NCI-H146 (cell line): ENCODE data around the gene FFAR1.

Source experiments
- DNase-seq: peaks from one replicate; lab custom pipeline; 2025; lab: John Stamatoyannopoulos, UW

Gene FFAR1

DNA sequence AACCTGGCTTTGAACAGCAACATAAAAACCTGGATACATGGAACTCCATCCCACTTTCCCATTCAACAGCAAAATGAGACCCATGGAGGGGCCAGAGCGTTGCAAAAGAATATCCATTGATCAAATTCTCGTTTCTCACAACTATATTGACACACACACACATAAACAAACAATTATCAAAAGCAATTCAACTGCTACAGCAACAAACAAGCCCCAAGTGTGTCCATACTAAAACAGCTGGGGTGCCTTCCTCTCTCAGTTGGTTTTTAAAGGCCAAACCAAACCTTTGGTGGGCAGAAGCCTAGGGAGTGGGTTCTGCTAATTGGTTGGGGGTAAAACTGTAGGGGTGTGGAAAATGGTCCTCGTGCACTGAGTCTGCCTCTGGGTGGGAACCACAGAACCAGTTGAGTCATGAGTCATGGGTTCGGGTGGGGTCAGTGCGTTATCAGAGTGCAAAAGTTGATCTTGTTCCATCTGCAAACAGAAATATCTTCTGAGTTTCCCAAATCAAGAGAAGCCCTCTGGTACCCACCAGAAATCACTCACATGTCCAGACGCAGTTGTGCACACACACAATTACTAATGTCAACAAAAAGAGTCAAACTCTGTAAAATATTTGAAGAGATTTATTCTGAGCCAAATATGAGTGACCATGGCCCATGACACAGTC, 41.6 kb downstream of the FFAR1 start:
- no peak for DNase-seq

DNA sequence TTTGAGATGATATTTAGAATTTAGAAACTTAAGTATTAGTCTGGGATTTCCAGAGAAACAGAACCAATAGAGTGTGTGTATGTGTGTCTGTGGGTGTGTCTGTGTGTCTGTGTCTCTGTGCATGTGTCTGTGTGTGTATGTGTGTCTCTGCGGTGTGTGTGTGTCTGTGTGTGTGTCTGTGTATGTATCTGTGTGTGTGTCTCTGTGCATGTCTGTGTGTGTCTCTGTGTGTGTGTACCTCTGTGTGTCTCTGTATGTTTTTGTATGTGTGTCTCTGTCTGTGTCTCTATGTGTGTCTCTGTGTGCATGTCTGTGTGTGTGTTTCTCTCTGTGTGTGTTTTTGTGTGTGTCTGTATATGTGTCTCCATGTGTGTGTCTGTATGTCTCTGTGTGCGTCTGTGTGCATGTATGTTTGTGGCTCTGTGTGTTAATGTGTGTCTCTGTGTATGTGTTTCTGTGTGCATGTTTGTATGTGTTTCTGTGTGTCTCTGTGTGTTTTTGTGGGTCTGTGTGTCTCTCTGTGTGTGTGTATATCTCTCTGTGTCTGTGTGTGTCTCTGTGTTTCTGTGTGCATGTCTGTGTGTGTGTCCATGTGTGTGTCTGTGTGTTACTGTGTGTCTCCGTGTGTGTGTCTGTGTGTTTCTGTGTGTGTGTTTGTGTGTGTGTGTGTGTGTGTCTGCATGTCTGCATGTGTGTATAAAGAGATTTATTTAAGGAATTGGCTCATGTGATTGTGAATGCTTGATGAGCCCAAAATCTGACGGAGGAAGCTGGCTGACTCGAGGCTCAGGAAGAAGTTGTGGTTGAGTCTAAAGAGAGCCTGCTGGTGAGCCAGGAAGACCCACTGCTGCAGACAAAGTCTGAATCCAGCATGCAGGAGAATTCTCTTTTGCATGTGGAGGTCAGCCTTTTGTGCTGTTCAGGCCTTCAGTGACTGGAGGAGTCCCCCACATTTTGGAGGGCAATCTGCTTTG, 45.3 kb downstream of the FFAR1 start:
- no peak for DNase-seq

DNA sequence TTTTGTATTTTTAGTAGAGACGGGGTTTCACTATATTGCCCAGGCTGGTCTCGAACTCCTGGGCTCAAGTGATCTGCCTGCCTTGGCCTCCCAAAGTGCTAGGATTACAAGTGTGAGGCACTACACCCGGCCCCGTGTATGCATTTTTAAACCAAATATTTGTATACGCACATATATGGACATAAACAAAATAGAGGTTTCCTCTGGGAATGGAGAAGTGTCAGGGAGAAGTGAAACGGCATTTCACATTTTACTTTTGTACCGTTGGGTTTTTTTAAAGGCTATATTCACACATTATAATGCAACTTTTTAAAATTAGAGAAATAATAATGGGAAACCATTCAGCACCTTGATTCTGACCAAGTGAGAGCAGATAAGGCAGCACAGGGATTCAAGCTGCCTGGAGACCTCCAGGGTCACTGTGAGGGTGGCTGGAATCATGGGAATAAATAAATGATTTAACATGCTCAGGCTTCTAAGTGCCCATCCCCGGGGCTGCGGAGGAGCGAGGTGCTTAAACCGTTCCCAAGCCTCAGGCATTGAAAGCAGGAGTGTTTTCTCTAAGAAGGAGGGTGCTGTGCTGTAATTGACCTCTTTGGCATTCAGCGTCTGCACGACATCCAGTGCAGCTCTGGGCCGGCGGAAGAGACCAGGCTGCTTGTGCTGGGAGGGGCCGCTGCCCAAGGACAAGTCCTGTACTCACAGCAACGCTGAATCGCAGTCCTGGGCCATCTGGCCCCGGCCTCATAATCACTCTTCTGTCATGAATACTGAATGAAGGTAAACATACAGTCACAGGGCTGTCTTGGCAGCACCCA, 47.9 kb downstream of the FFAR1 start:
- no peak for DNase-seq

DNA sequence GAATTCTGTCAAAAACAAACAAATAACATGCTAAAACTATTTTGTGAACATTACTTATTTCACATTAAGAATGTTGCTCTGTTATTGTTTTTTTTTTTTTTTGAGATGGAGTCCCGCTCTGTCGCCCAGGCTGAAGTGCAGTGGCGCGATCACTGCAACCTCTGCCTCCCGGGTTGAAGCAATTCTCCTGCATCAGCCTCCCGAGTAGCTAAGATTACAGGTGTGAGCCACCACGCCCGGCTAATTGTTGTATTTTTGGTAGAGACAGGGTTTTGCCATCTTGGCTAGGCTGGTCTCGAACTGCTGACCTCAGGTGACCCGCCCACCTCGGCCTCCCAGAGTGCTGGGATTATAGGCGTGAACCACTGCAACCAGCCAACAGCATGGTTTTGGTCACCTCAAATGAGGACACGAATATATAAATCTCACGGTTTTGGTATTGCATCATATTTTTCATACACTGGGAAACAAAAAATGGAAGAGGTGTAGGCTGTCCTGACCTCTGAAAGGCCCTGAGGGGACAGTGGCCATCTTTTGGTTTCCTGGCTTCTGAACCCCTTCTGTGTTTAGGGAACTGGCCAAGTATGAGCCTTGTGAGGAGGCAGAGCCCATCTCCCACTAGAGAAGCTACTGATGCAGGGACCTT, 48.7 kb downstream of the FFAR1 start:
- DNase-seq: no peak

DNA sequence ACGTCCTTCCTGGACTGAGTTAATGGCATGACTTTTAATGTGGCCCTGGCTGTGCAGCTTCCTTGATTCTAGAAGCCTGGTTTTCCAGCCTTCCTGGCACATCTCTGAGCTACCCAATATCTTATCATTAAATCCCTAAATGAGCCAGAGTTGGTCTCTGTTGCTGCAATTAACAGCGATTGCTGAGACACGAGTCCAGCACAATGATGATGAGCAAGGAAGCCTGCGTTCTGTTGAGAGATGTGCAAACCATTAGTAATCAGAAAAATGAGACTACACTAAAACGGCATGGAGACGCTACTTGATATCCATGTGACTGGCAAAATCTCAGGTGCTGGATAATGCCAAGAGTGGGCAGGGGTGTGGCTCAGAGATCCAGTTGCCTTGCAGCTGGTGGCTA, 49.4 kb downstream of the FFAR1 start:
- no peak for DNase-seq
